ENCODE measurements around the gene PRCC.

- TF ChIP-seq, protein P1, sequence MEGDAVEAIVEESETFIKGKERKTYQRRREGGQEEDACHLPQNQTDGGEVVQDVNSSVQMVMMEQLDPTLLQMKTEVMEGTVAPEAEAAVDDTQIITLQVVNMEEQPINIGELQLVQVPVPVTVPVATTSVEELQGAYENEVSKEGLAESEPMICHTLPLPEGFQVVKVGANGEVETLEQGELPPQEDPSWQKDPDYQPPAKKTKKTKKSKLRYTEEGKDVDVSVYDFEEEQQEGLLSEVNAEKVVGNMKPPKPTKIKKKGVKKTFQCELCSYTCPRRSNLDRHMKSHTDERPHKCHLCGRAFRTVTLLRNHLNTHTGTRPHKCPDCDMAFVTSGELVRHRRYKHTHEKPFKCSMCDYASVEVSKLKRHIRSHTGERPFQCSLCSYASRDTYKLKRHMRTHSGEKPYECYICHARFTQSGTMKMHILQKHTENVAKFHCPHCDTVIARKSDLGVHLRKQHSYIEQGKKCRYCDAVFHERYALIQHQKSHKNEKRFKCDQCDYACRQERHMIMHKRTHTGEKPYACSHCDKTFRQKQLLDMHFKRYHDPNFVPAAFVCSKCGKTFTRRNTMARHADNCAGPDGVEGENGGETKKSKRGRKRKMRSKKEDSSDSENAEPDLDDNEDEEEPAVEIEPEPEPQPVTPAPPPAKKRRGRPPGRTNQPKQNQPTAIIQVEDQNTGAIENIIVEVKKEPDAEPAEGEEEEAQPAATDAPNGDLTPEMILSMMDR (conservative IDR thresholded peaks at IDR 0.05; ENCODE audit: low read length), result no peak
- no peak for TF ChIP-seq EZH2phosphoT487 (IDR thresholded peaks at IDR 0.05; ENCODE audit: borderline replicate concordance)
Observed at GRCh38 chr1:156755527-156755950, 11.8 kb upstream of the PRCC start.
